GM23338 (cell line): ENCODE results near the gene ZNF212.

Experiments used
- EZH2 ChIP-seq: fragments of 200-600 bp; sonication (generic); IDR thresholded peaks from one replicate; pipeline ENCODE4 v1.8.0; 2017; ENCODE audit warnings: antibody characterized with exemption, mild to moderate bottlenecking, low read depth; ENCODE audit not compliant: unreplicated experiment
- EZH2phosphoT487 ChIP-seq: fragments of 200-600 bp; sonication (generic); IDR thresholded peaks from one replicate; pipeline ENCODE4 v1.8.1; 2018; ENCODE audit warnings: antibody characterized with exemption; ENCODE audit not compliant: unreplicated experiment
- POLR2AphosphoS5 ChIP-seq: IDR thresholded peaks from 2 replicates; pipeline ENCODE4 v1.6.1; 2016; ENCODE audit warnings: antibody characterized with exemption, low read depth
- ZNF114 ChIP-seq: fragments of 250-450 bp; sonication (Bioruptor Pico); IDR thresholded peaks from 2 replicates; pipeline ENCODE4 v1.5.0; 2020; ENCODE audit warnings: mild to moderate bottlenecking, moderate library complexity
- ZNF331 ChIP-seq: fragments of 250-450 bp; sonication (Bioruptor Pico); IDR thresholded peaks from 2 replicates; pipeline ENCODE4 v1.5.0; 2020; ENCODE audit warnings: low read depth, mild to moderate bottlenecking, moderate library complexity
- TF ChIP-seq, protein P1 (sequence below): IDR thresholded peaks from one replicate; pipeline ENCODE4 v1.6.1; 2018; ENCODE audit warnings: antibody characterized with exemption; ENCODE audit not compliant: unreplicated experiment
- TF ChIP-seq, protein P2 (sequence below): IDR thresholded peaks from 2 replicates; pipeline ENCODE4 v1.6.1; 2016; ENCODE audit warnings: antibody characterized with exemption
- TF ChIP-seq, protein P3 (sequence below), 2 experiments: fragments of 200-600 bp in 1 of 2; sonication (generic) in 1 of 2; conservative IDR thresholded peaks; 2 replicates each; pipeline versions ENCODE4 v1.5.1 to v1.6.1; 2016 to 2017; ENCODE audit warnings: antibody characterized with exemption in 2 of 2, low read depth in 2 of 2, mild to moderate bottlenecking in 2 of 2, moderate library complexity in 1 of 2
- TF ChIP-seq, protein P4 (sequence below): fragments of 250-450 bp; sonication (Bioruptor Pico); IDR thresholded peaks from 2 replicates; pipeline ENCODE4 v1.5.0; 2020; ENCODE audit warnings: mild to moderate bottlenecking, moderate library complexity

DNA sequence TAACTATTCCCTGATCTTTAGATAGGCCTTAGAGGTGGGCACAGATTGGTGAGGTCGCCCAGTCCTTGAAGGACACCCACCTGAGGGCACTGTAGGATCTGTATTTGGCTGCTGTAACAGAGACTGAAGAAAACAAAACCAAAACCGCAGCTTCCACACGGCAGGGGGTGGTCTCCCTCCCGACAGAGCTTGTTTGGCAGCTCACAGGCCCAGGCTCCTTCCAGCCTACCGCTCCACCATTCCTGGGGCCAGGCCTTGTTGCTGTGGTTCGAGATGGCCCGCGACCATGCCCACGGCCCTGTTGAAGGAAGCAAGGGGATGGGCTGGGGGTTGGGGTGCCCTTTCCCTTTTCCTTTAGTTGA is 53.0 kb downstream of the ZNF212 start:
- no peak for TF ChIP-seq EZH2phosphoT487
- no peak for TF ChIP-seq ZNF114 (CRISPR knock-in tag)
- TF ChIP-seq, protein P1, sequence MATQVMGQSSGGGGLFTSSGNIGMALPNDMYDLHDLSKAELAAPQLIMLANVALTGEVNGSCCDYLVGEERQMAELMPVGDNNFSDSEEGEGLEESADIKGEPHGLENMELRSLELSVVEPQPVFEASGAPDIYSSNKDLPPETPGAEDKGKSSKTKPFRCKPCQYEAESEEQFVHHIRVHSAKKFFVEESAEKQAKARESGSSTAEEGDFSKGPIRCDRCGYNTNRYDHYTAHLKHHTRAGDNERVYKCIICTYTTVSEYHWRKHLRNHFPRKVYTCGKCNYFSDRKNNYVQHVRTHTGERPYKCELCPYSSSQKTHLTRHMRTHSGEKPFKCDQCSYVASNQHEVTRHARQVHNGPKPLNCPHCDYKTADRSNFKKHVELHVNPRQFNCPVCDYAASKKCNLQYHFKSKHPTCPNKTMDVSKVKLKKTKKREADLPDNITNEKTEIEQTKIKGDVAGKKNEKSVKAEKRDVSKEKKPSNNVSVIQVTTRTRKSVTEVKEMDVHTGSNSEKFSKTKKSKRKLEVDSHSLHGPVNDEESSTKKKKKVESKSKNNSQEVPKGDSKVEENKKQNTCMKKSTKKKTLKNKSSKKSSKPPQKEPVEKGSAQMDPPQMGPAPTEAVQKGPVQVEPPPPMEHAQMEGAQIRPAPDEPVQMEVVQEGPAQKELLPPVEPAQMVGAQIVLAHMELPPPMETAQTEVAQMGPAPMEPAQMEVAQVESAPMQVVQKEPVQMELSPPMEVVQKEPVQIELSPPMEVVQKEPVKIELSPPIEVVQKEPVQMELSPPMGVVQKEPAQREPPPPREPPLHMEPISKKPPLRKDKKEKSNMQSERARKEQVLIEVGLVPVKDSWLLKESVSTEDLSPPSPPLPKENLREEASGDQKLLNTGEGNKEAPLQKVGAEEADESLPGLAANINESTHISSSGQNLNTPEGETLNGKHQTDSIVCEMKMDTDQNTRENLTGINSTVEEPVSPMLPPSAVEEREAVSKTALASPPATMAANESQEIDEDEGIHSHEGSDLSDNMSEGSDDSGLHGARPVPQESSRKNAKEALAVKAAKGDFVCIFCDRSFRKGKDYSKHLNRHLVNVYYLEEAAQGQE = no peak
- TF ChIP-seq EZH2 = no peak
- no peak for TF ChIP-seq POLR2AphosphoS5
- TF ChIP-seq, protein P2, sequence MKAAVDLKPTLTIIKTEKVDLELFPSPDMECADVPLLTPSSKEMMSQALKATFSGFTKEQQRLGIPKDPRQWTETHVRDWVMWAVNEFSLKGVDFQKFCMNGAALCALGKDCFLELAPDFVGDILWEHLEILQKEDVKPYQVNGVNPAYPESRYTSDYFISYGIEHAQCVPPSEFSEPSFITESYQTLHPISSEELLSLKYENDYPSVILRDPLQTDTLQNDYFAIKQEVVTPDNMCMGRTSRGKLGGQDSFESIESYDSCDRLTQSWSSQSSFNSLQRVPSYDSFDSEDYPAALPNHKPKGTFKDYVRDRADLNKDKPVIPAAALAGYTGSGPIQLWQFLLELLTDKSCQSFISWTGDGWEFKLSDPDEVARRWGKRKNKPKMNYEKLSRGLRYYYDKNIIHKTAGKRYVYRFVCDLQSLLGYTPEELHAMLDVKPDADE = no peak
- TF ChIP-seq, protein P3, sequence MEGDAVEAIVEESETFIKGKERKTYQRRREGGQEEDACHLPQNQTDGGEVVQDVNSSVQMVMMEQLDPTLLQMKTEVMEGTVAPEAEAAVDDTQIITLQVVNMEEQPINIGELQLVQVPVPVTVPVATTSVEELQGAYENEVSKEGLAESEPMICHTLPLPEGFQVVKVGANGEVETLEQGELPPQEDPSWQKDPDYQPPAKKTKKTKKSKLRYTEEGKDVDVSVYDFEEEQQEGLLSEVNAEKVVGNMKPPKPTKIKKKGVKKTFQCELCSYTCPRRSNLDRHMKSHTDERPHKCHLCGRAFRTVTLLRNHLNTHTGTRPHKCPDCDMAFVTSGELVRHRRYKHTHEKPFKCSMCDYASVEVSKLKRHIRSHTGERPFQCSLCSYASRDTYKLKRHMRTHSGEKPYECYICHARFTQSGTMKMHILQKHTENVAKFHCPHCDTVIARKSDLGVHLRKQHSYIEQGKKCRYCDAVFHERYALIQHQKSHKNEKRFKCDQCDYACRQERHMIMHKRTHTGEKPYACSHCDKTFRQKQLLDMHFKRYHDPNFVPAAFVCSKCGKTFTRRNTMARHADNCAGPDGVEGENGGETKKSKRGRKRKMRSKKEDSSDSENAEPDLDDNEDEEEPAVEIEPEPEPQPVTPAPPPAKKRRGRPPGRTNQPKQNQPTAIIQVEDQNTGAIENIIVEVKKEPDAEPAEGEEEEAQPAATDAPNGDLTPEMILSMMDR (conservative IDR thresholded peaks at IDR 0.05; ENCODE audit: low read depth in 2 of 2) = peak in 1 of 2 experiments; percentile 34; a peak in 2 of 4 replicates
- TF ChIP-seq ZNF331 (CRISPR knock-in tag) = no peak
- TF ChIP-seq, protein P4, sequence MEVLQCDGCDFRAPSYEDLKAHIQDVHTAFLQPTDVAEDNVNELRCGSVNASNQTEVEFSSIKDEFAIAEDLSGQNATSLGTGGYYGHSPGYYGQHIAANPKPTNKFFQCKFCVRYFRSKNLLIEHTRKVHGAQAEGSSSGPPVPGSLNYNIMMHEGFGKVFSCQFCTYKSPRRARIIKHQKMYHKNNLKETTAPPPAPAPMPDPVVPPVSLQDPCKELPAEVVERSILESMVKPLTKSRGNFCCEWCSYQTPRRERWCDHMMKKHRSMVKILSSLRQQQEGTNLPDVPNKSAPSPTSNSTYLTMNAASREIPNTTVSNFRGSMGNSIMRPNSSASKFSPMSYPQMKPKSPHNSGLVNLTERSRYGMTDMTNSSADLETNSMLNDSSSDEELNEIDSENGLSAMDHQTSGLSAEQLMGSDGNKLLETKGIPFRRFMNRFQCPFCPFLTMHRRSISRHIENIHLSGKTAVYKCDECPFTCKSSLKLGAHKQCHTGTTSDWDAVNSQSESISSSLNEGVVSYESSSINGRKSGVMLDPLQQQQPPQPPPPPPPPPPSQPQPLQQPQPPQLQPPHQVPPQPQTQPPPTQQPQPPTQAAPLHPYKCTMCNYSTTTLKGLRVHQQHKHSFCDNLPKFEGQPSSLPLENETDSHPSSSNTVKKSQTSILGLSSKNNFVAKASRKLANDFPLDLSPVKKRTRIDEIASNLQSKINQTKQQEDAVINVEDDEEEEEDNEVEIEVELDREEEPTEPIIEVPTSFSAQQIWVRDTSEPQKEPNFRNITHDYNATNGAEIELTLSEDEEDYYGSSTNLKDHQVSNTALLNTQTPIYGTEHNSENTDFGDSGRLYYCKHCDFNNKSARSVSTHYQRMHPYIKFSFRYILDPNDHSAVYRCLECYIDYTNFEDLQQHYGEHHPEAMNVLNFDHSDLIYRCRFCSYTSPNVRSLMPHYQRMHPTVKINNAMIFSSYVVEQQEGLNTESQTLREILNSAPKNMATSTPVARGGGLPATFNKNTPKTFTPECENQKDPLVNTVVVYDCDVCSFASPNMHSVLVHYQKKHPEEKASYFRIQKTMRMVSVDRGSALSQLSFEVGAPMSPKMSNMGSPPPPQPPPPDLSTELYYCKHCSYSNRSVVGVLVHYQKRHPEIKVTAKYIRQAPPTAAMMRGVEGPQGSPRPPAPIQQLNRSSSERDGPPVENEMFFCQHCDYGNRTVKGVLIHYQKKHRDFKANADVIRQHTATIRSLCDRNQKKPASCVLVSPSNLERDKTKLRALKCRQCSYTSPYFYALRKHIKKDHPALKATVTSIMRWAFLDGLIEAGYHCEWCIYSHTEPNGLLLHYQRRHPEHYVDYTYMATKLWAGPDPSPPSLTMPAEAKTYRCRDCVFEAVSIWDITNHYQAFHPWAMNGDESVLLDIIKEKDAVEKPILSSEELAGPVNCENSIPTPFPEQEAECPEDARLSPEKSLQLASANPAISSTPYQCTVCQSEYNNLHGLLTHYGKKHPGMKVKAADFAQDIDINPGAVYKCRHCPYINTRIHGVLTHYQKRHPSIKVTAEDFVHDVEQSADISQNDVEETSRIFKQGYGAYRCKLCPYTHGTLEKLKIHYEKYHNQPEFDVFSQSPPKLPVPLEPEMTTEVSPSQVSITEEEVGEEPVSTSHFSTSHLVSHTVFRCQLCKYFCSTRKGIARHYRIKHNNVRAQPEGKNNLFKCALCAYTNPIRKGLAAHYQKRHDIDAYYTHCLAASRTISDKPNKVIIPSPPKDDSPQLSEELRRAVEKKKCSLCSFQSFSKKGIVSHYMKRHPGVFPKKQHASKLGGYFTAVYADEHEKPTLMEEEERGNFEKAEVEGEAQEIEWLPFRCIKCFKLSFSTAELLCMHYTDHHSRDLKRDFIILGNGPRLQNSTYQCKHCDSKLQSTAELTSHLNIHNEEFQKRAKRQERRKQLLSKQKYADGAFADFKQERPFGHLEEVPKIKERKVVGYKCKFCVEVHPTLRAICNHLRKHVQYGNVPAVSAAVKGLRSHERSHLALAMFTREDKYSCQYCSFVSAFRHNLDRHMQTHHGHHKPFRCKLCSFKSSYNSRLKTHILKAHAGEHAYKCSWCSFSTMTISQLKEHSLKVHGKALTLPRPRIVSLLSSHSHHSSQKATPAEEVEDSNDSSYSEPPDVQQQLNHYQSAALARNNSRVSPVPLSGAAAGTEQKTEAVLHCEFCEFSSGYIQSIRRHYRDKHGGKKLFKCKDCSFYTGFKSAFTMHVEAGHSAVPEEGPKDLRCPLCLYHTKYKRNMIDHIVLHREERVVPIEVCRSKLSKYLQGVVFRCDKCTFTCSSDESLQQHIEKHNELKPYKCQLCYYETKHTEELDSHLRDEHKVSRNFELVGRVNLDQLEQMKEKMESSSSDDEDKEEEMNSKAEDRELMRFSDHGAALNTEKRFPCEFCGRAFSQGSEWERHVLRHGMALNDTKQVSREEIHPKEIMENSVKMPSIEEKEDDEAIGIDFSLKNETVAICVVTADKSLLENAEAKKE (CRISPR knock-in tag) = no peak
